Mucosa of descending colon (tissue), 3 donors: Measurements from ENCODE around the gene SNX25. TPM values are rescaled to one million over a fixed set of nuclear protein-coding genes. Genes with fewer than 3 reads are reported as not detected.

ENCODE experiments used
- ATAC-seq: fragments of 200-7000 bp; cut with Tn5 transposase; one replicate; pipeline ENCODE4 v1.9.1; 2020; ENCODE audit warnings: mild to moderate bottlenecking, moderate library complexity
- DNase-seq, 3 donors: peaks; one replicate each; pipeline ENCODE4 v3.0.0-alpha.2; 2020
- H3K36me3 ChIP-seq: fragments of 200-600 bp; one replicate; pipeline ENCODE4 v1.8.0; 2021; ENCODE audit warnings: low read depth, mild to moderate bottlenecking
- H3K4me1 ChIP-seq: fragments of 200-600 bp; one replicate; pipeline ENCODE4 v1.8.0; 2021; ENCODE audit warnings: low read depth, mild to moderate bottlenecking
- H3K4me3 ChIP-seq: fragments of 200-600 bp; one replicate; pipeline ENCODE4 v1.8.0; 2021; ENCODE audit warnings: mild to moderate bottlenecking
- H3K9me3 ChIP-seq: fragments of 200-600 bp; one replicate; pipeline ENCODE4 v1.8.0; 2021; ENCODE audit warnings: mild to moderate bottlenecking
- CTCF ChIP-seq: fragments of 200-600 bp; IDR thresholded peaks from one replicate; pipeline ENCODE4 v1.8.0; 2022; ENCODE audit warnings: antibody characterized with exemption, mild to moderate bottlenecking
- intact Hi-C, 2 donors: fragments of 100-400 bp; cut with DNase I in 1 of 2; cut with micrococcal nuclease in 1 of 2; formaldehyde crosslinking; loops; one replicate each; pipeline versions ENCODE4 v1.11.0 to v1.11.1; 2022; cut with DNase I, micrococcal nuclease
- total RNA-seq, 3 donors: library from RNA; stranded (reverse); fragmentation: NEBNext Ultra II Directional in 2 of 3; extraction: Animal tissue kit (Norgen Biotek cat#: 25700) in 2 of 3; gene quantifications; one replicate each; pipeline versions ENCODE4 v1.2.1 to v1.2.4, GENCODE V29; 2021 to 2023
- donor health status: DM: no; HTN: no; CAD: no; lungs with moderate emphysema.
- donor health status: DM: no; HTN: no; CAD: no.
- donor health status: DM: no; HTN: yes; CAD: no.

Gene SNX25
- total RNA-seq, 3 donors from 2014 or later = 10.8 to 29.7 (median 16.8) TPM

GRCh38 chr4:185411849-185412248, 202.5 kb downstream of the SNX25 start:
- no peak for ATAC-seq

GRCh38 chr4:185412412-185412811, 203.0 kb downstream of the SNX25 start:
- Histone ChIP-seq H3K9me3 (no peaks in the 10 kb centered on the region), H3K4me3 (no peak overlapping the region), H3K36me3 (no peaks in the 10 kb centered on the region), H3K4me1 (no peaks in the 10 kb centered on the region)
- intact Hi-C loops = no loop called here
- ATAC-seq (no peak), DNase-seq (no peak)
- TF ChIP-seq CTCF = no peak

More at GRCh38 chr4:185411849-185412248, 202.5 kb downstream of the SNX25 start:
- no peak for DNase-seq
- intact Hi-C loops = no loop called here
- Histone ChIP-seq H3K36me3 (no peaks in the 10 kb centered on the region), H3K4me3 (no peak overlapping the region), H3K9me3 (no peaks in the 10 kb centered on the region), H3K4me1 (no peaks in the 10 kb centered on the region)
- TF ChIP-seq CTCF = no peak

Other genes with a start within 250 kb of the SNX25 start
- gene HELT, start 191.1 kb upstream of the SNX25 start, total RNA-seq = not detected
- gene SLC25A4, start 66.3 kb upstream of the SNX25 start, total RNA-seq = 100 to 1,000 TPM in 1 of 3 donors, 10 to 100 TPM in 2; 30.6 to 115 (median 31.9) TPM
- 10 to 100 TPM; 12.4 to 44.3 (median 16.6) TPM for gene CFAP97, start 5.6 kb upstream of the SNX25 start, total RNA-seq
- gene LRP2BP, start 186.3 kb downstream of the SNX25 start, total RNA-seq = 1 to 10 TPM in 1 of 3 donors, under 1 TPM in 2; 0.35 to 1.3 (median 0.41) TPM
- gene ANKRD37, start 187.2 kb downstream of the SNX25 start, total RNA-seq = 10 to 100 TPM in 1 of 3 donors, 1 to 10 TPM in 2; 7.6 to 14.2 (median 9.7) TPM
- 10 to 100 TPM; 19.3 to 32.9 (median 20.2) TPM for gene UFSP2, start 216.4 kb downstream of the SNX25 start, total RNA-seq